ENCODE results near the gene CPNE2.
"Not testable (repeated sequence)": the region's sequence is repeated elsewhere in the genome, so short reads cannot be mapped to it uniquely, and the experiment has no call there.

Gene CPNE2

DNA sequence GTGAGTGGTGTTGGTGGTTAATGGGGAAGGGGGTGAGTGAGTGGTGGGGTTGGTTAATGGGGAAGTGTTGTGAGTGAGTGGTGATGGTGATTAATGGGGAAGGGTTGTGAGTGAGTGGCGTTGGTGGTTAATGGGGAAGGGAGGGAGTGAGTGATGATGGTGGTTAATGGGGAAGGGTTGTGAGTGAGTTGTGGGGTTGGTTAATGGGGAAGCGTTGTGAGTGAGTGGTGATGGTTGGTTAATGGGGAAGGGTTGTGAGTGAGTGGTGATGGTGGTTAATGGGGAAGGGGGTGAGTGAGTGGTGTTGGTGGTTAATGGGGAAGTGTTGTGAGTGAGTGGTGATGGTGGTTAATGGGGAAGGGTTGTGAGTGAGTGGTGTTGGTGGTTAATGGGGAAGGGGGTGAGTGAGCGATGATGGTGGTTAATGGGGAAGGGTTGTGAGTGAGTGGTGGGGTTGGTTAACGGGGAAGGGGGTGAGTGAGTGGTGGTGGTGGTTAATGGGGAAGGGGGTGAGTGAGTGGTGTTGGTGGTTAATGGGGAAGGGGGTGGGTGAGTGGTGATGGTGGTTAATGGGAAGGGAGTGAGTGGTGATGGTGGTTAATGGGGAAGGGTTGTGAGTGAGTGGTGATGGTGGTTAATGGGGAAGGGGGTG is 21.2 kb upstream of the CPNE2 start:
- not testable (repeated sequence) for H3K9me3 ChIP-seq (ENCODE audit: control insufficient read depth, low read depth, low read length); H3K36me3 ChIP-seq (ENCODE audit: control insufficient read depth, low read depth, low read length); H3K4me3 ChIP-seq (ENCODE audit: low read length); H3K9ac ChIP-seq (ENCODE audit: low read length); H3K27me3 ChIP-seq (ENCODE audit: control insufficient read depth, insufficient read depth, low read length); H3K4me1 ChIP-seq (ENCODE audit: control insufficient read depth, low read depth, low read length); H3K27ac ChIP-seq (ENCODE audit: low read length)

- no peaks in the 10 kb centered on the region for H3K36me3 ChIP-seq (ENCODE audit: control insufficient read depth, low read depth, low read length)
Observed at GRCh38 chr16:57071831-57072582, 20.4 kb upstream of the CPNE2 start.

DNA sequence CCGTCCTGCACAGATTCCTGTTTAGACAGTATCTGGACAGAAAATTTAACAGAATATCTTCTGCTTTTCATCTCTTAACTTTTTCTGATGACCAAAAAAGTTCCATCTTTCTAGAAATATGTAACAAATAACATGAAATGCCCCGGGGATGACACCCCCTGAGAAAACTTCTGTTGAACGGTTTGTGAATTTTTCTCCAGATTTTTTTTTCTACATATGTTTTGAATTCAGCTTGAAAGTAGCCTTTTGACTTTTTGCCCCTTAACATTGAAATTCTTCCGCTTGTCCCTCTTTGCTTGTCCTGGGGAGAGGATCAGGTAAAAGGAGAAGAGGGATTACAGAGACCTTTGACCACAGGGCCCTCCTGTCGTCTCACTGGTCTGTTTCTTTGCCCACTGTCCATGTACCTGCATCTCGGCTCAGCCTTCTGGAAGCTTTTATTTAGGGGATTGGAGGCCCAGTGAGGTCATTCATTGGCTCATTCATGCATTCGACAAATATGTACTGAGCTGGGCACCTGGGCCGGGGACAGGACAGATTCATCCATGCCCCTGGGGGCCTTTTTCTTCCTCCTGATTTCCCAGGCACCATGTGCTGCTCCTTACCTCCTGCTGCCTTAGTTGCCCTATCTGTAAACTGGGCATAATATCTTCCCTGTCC is 19.6 kb upstream of the CPNE2 start:
- no peaks in the 10 kb centered on the region for H3K36me3 ChIP-seq (ENCODE audit: control insufficient read depth, low read depth, low read length)
- H3K27ac ChIP-seq (ENCODE audit: low read length), result no peak overlapping the region
- H3K9ac ChIP-seq (ENCODE audit: low read length), result no peak overlapping the region
- no peaks in the 10 kb centered on the region for H3K27me3 ChIP-seq (ENCODE audit: control insufficient read depth, insufficient read depth, low read length)
- H3K4me3 ChIP-seq (ENCODE audit: low read length), result no peak overlapping the region
- H3K4me1 ChIP-seq (ENCODE audit: control insufficient read depth, low read depth, low read length), result no peaks in the 10 kb centered on the region
- no peaks in the 10 kb centered on the region for H3K9me3 ChIP-seq (ENCODE audit: control insufficient read depth, low read depth, low read length)

More at GRCh38 chr16:57071831-57072582, 20.4 kb upstream of the CPNE2 start:
- H3K4me1 ChIP-seq (ENCODE audit: control insufficient read depth, low read depth, low read length), result no peaks in the 10 kb centered on the region
- no peaks in the 10 kb centered on the region for H3K9me3 ChIP-seq (ENCODE audit: control insufficient read depth, low read depth, low read length)
- H3K9ac ChIP-seq (ENCODE audit: low read length), result no peak overlapping the region
- H3K4me3 ChIP-seq (ENCODE audit: low read length), result no peak overlapping the region
- H3K27me3 ChIP-seq (ENCODE audit: control insufficient read depth, insufficient read depth, low read length), result no peaks in the 10 kb centered on the region
- no peak overlapping the region for H3K27ac ChIP-seq (ENCODE audit: low read length)

DNA sequence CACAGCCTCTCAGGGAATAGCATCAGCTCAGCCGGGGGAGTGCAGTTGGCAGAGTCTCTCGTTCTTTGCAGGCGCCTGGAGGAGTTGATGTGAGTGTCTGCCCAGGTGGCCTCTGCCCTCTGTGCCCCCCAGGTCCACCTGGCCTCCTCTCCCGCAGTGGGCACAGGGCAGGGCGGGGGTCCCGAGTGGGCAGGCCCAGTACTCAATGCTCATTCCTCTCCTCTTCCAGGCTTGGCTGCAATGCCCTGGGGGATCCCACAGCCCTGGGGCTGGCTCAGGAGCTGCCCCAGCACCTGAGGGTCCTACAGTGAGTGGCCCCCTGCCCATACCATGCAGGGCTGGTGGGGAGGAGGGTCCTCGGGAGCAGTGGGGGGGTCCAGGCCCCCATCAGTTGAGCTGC is 14.7 kb upstream of the CPNE2 start:
- no peaks in the 10 kb centered on the region for H3K9me3 ChIP-seq (ENCODE audit: control insufficient read depth, low read depth, low read length)
- no peaks in the 10 kb centered on the region for H3K27me3 ChIP-seq (ENCODE audit: control insufficient read depth, insufficient read depth, low read length)
- no peak overlapping the region for H3K4me3 ChIP-seq (ENCODE audit: low read length)
- H3K9ac ChIP-seq (ENCODE audit: low read length), result no peak overlapping the region
- no peaks in the 10 kb centered on the region for H3K4me1 ChIP-seq (ENCODE audit: control insufficient read depth, low read depth, low read length)
- H3K27ac ChIP-seq (ENCODE audit: low read length), result no peak overlapping the region
- no peaks in the 10 kb centered on the region for H3K36me3 ChIP-seq (ENCODE audit: control insufficient read depth, low read depth, low read length)

- Histone ChIP-seq H3K9ac (ENCODE audit: low read length) (no peak overlapping the region), H3K27me3 (ENCODE audit: control insufficient read depth, insufficient read depth, low read length) (no peaks in the 10 kb centered on the region), H3K4me3 (ENCODE audit: low read length) (no peak overlapping the region), H3K27ac (ENCODE audit: low read length) (no peak overlapping the region), H3K9me3 (ENCODE audit: control insufficient read depth, low read depth, low read length) (no peaks in the 10 kb centered on the region), H3K36me3 (ENCODE audit: control insufficient read depth, low read depth, low read length) (no peaks in the 10 kb centered on the region), H3K4me1 (ENCODE audit: control insufficient read depth, low read depth, low read length) (no peaks in the 10 kb centered on the region)
Observed at GRCh38 chr16:57081744-57082143, 10.6 kb upstream of the CPNE2 start.

DNA sequence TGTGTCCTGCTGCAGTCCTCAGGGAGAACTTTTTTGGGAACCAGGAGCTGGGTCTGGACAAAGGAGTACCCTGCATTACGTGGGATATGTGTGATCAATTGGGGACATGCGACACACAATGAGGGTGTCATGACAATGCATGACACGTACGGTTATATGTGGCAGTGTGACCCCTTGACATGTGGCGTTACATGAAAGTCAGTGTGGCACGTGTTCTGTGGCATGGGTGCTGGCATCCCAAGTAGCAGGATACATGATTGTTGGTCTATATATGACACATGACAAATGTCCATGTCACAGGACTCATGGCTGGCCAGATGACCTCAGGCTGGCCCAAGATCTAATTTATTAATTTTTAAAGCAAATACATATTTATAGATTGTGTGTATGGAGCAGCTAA is 9.7 kb upstream of the CPNE2 start:
- no peaks in the 10 kb centered on the region for H3K36me3 ChIP-seq (ENCODE audit: control insufficient read depth, low read depth, low read length)
- H3K9ac ChIP-seq (ENCODE audit: low read length), result no peak overlapping the region
- H3K9me3 ChIP-seq (ENCODE audit: control insufficient read depth, low read depth, low read length), result no peaks in the 10 kb centered on the region
- no peaks in the 10 kb centered on the region for H3K27me3 ChIP-seq (ENCODE audit: control insufficient read depth, insufficient read depth, low read length)
- no peaks in the 10 kb centered on the region for H3K4me1 ChIP-seq (ENCODE audit: control insufficient read depth, low read depth, low read length)
- H3K4me3 ChIP-seq (ENCODE audit: low read length), result no peak overlapping the region
- H3K27ac ChIP-seq (ENCODE audit: low read length), result no peak overlapping the region

DNA sequence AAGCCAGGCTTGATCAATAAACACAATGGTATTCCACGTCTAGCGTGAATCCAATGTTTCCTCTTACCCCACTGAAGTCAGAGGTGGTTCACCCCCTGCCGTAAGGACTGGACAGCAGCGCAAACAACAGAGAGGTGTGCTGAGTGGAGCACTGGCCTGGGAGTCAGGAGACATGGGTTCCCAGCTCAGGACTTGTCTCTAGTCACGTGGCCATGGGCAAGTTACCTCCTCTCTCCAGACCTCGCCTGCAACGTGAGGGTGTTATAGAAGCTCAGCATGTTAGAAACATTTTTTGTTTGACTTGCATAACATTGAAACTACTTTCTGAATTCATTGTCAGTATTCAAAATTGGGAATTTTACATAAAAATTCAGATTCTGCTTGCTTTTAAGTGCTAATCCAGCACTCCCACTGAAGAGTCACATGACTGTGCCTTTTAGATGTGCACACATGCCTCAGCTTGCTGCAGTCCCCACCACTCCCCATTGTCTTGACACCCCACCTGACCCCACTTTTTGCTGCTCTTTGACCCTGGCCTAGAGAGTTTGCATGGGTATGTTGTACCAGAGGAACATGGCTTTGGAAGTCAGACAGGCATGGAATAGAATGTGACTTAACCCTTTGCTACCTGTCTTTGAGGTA is 8.8 kb upstream of the CPNE2 start:
- Histone ChIP-seq H3K27me3 (ENCODE audit: control insufficient read depth, insufficient read depth, low read length) (no peaks in the 10 kb centered on the region), H3K9me3 (ENCODE audit: control insufficient read depth, low read depth, low read length) (no peaks in the 10 kb centered on the region), H3K4me3 (ENCODE audit: low read length) (no peak overlapping the region), H3K9ac (ENCODE audit: low read length) (no peak overlapping the region), H3K27ac (ENCODE audit: low read length) (no peak overlapping the region), H3K4me1 (ENCODE audit: control insufficient read depth, low read depth, low read length) (no peaks in the 10 kb centered on the region), H3K36me3 (ENCODE audit: control insufficient read depth, low read depth, low read length) (no peaks in the 10 kb centered on the region)

DNA sequence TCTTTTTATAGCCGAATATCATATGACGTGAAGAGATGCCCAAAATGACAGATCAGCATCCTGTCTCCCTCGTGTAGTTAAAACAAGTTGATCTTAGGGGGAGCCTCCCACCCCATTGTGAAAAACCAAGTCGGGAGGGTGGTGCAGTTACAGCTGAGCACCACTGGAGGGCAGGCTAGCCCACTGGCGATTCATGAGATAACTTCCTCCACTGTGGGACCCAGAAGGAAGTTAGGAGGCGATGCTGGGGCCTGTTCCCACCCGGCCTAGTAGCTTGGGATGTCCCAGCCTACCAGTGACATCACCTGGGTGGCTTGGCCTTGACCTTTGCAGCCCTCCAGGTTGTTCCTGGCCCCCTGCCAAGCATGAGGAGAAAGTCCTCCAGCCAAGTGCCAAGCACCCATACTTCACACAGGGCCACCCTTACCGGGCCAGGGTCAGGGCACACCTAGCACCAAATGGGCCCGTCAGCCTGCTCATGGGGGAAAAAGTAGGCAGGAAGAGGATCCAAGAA is 8.1 kb upstream of the CPNE2 start:
- Histone ChIP-seq H3K9ac (ENCODE audit: low read length) (no peak overlapping the region), H3K4me1 (ENCODE audit: control insufficient read depth, low read depth, low read length) (no peaks in the 10 kb centered on the region), H3K36me3 (ENCODE audit: control insufficient read depth, low read depth, low read length) (no peaks in the 10 kb centered on the region), H3K27ac (ENCODE audit: low read length) (no peak overlapping the region), H3K9me3 (ENCODE audit: control insufficient read depth, low read depth, low read length) (no peaks in the 10 kb centered on the region), H3K27me3 (ENCODE audit: control insufficient read depth, insufficient read depth, low read length) (no peaks in the 10 kb centered on the region), H3K4me3 (ENCODE audit: low read length) (no peak overlapping the region)

- no peaks in the 10 kb centered on the region for H3K9me3 ChIP-seq (ENCODE audit: control insufficient read depth, low read depth, low read length)
- no peak overlapping the region for H3K9ac ChIP-seq (ENCODE audit: low read length)
- H3K4me3 ChIP-seq (ENCODE audit: low read length), result no peak overlapping the region
- H3K4me1 ChIP-seq (ENCODE audit: control insufficient read depth, low read depth, low read length), result no peaks in the 10 kb centered on the region
- no peak overlapping the region for H3K27ac ChIP-seq (ENCODE audit: low read length)
- H3K27me3 ChIP-seq (ENCODE audit: control insufficient read depth, insufficient read depth, low read length), result no peaks in the 10 kb centered on the region
- no peaks in the 10 kb centered on the region for H3K36me3 ChIP-seq (ENCODE audit: control insufficient read depth, low read depth, low read length)
Observed at GRCh38 chr16:57084996-57085395, 7.4 kb upstream of the CPNE2 start.

DNA sequence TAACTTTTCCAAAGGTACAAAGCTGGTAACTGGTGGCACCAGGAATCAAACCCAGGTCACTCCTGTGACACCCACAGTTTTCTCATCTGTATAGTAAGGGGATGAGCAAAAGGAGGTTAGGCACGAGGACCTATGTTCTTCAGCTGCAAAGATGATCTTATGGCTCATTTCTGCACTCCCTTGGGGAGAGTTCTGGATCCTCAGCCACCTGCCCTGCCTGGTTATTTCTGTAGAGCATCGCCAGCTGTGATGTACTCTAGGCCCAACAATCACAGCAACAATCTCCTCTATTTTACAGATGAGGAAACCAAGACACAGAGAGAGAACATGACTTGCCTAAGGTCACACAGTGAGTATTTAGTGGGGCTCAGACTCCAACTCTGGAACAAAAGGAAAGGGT is 5.4 kb upstream of the CPNE2 start:
- Histone ChIP-seq H3K4me3 (ENCODE audit: low read length) (no peak overlapping the region), H3K27me3 (ENCODE audit: control insufficient read depth, insufficient read depth, low read length) (peaks cover 13% of the 10 kb centered on the region), H3K4me1 (ENCODE audit: control insufficient read depth, low read depth, low read length) (peaks cover 3% of the 10 kb centered on the region), H3K9ac (ENCODE audit: low read length) (no peak overlapping the region), H3K9me3 (ENCODE audit: control insufficient read depth, low read depth, low read length) (no peaks in the 10 kb centered on the region), H3K36me3 (ENCODE audit: control insufficient read depth, low read depth, low read length) (no peaks in the 10 kb centered on the region), H3K27ac (ENCODE audit: low read length) (no peak overlapping the region)

- Histone ChIP-seq H3K36me3 (ENCODE audit: control insufficient read depth, low read depth, low read length) (no peaks in the 10 kb centered on the region), H3K9ac (ENCODE audit: low read length) (no peak overlapping the region), H3K4me3 (ENCODE audit: low read length) (no peak overlapping the region)
Observed at GRCh38 chr16:57089406-57089805, 3.0 kb upstream of the CPNE2 start.

More at GRCh38 chr16:57089406-57089805, 3.0 kb upstream of the CPNE2 start:
- peaks cover 7% of the 10 kb centered on the region for H3K4me1 ChIP-seq (ENCODE audit: control insufficient read depth, low read depth, low read length)
- H3K27me3 ChIP-seq (ENCODE audit: control insufficient read depth, insufficient read depth, low read length), result peaks cover 23% of the 10 kb centered on the region
- no peak overlapping the region for H3K27ac ChIP-seq (ENCODE audit: low read length)
- no peaks in the 10 kb centered on the region for H3K9me3 ChIP-seq (ENCODE audit: control insufficient read depth, low read depth, low read length)

Measured in iPS-18a (cell line).